Measurements from ENCODE around the gene RAB22A. TPM values are rescaled to one million over a fixed set of nuclear protein-coding genes. Genes with fewer than 3 reads are reported as not detected.

The RAB22A gene
- 23.9 and 26.2 TPM in 2 replicates for total RNA-seq

GRCh38 chr20:58309591-58310290 is at the start of gene RAB22A:
RAB22A (plus strand) TSS chr20:58309715; CDS start chr20:58309977, 262 bp downstream.
- Histone ChIP-seq H3K4me1 (ENCODE audit: insufficient read depth, low read length) (peaks cover 29% of the 10 kb centered on the region), H3K4me2 (ENCODE audit: insufficient read depth, low read length) (peak within 1 kb of the TSS; percentile 88), H3K4me3 (ENCODE audit: insufficient read depth, low read length) (peak within 1 kb of the TSS; percentile 93), H3K27me3 (ENCODE audit: insufficient read depth, low read length) (no peaks in the 10 kb centered on the region), H3K36me3 (ENCODE audit: insufficient read depth, low read length) (peaks cover 25% of the 10 kb centered on the region), H2AFZ (ENCODE audit: low read length) (peak within 1 kb of the TSS; percentile 90), H3K9me3 (ENCODE audit: low read depth, low read length) (no peaks in the 10 kb centered on the region), H3K79me2 (ENCODE audit: insufficient read depth, low read length) (peaks cover 75% of the 10 kb centered on the region), H4K20me1 (ENCODE audit: insufficient read depth, low read length) (peaks cover 16% of the 10 kb centered on the region), H3K27ac (ENCODE audit: low read depth, low read length) (peak within 1 kb of the TSS; percentile 87)
- DNase-seq (ENCODE audit: insufficient read length, low spot score, missing footprints), result peak; percentile 98
- no peak for TF ChIP-seq CTCF (IDR thresholded peaks at IDR 0.05; ENCODE audit: extremely low read depth, low read depth, low read length)

GRCh38 chr20:58260006-58260405 is 49.5 kb upstream of the RAB22A start:
- peaks cover 10% of the 10 kb centered on the region for H3K4me1 ChIP-seq (ENCODE audit: insufficient read depth, low read length)
- H4K20me1 ChIP-seq (ENCODE audit: insufficient read depth, low read length), result peaks cover 17% of the 10 kb centered on the region
- peaks cover 24% of the 10 kb centered on the region for H3K79me2 ChIP-seq (ENCODE audit: insufficient read depth, low read length)
- no peak for TF ChIP-seq CTCF (IDR thresholded peaks at IDR 0.05; ENCODE audit: extremely low read depth, low read depth, low read length)
- no peak overlapping the region for H3K4me2 ChIP-seq (ENCODE audit: insufficient read depth, low read length)
- no peak overlapping the region for H3K4me3 ChIP-seq (ENCODE audit: insufficient read depth, low read length)
- no peaks in the 10 kb centered on the region for H3K9me3 ChIP-seq (ENCODE audit: low read depth, low read length)
- DNase-seq (ENCODE audit: insufficient read length, low spot score, missing footprints), result peak; percentile 42
- peaks cover 15% of the 10 kb centered on the region for H3K36me3 ChIP-seq (ENCODE audit: insufficient read depth, low read length)
- no peaks in the 10 kb centered on the region for H3K27me3 ChIP-seq (ENCODE audit: insufficient read depth, low read length)
- H2AFZ ChIP-seq (ENCODE audit: low read length), result no peak overlapping the region
- peak overlapping the region; percentile 36 for H3K27ac ChIP-seq (ENCODE audit: low read depth, low read length)

GRCh38 chr20:58261660-58262059 is 47.9 kb upstream of the RAB22A start:
- Histone ChIP-seq H3K27ac (ENCODE audit: low read depth, low read length) (no peak overlapping the region), H3K27me3 (ENCODE audit: insufficient read depth, low read length) (no peaks in the 10 kb centered on the region), H3K79me2 (ENCODE audit: insufficient read depth, low read length) (peaks cover 22% of the 10 kb centered on the region), H2AFZ (ENCODE audit: low read length) (no peak overlapping the region), H3K9me3 (ENCODE audit: low read depth, low read length) (no peaks in the 10 kb centered on the region), H3K4me1 (ENCODE audit: insufficient read depth, low read length) (peaks cover 10% of the 10 kb centered on the region), H3K4me3 (ENCODE audit: insufficient read depth, low read length) (no peak overlapping the region), H4K20me1 (ENCODE audit: insufficient read depth, low read length) (peaks cover 17% of the 10 kb centered on the region), H3K36me3 (ENCODE audit: insufficient read depth, low read length) (peaks cover 31% of the 10 kb centered on the region), H3K4me2 (ENCODE audit: insufficient read depth, low read length) (no peak overlapping the region)
- no peak for TF ChIP-seq CTCF (IDR thresholded peaks at IDR 0.05; ENCODE audit: extremely low read depth, low read depth, low read length)
- DNase-seq (ENCODE audit: insufficient read length, low spot score, missing footprints), result no peak

GRCh38 chr20:58264271-58264670 is 45.2 kb upstream of the RAB22A start:
- peaks cover 12% of the 10 kb centered on the region for H3K79me2 ChIP-seq (ENCODE audit: insufficient read depth, low read length)
- H3K9me3 ChIP-seq (ENCODE audit: low read depth, low read length), result no peaks in the 10 kb centered on the region
- no peak for TF ChIP-seq CTCF (IDR thresholded peaks at IDR 0.05; ENCODE audit: extremely low read depth, low read depth, low read length)
- no peaks in the 10 kb centered on the region for H3K27me3 ChIP-seq (ENCODE audit: insufficient read depth, low read length)
- H3K4me2 ChIP-seq (ENCODE audit: insufficient read depth, low read length), result no peak overlapping the region
- no peak overlapping the region for H2AFZ ChIP-seq (ENCODE audit: low read length)
- no peak overlapping the region for H3K4me3 ChIP-seq (ENCODE audit: insufficient read depth, low read length)
- peaks cover 40% of the 10 kb centered on the region for H3K36me3 ChIP-seq (ENCODE audit: insufficient read depth, low read length)
- H3K27ac ChIP-seq (ENCODE audit: low read depth, low read length), result no peak overlapping the region
- peaks cover 10% of the 10 kb centered on the region for H3K4me1 ChIP-seq (ENCODE audit: insufficient read depth, low read length)
- DNase-seq (ENCODE audit: insufficient read length, low spot score, missing footprints), result peak; percentile 31
- H4K20me1 ChIP-seq (ENCODE audit: insufficient read depth, low read length), result peaks cover 17% of the 10 kb centered on the region
